Heart left ventricle (tissue), 13 donors: ENCODE measurements around the gene NR4A1.

Source experiments
- POLR2A ChIP-seq, 2 donors: fragments of 450-650 bp; IDR thresholded peaks; one replicate each; pipeline ENCODE4 v1.6.1; 2017; ENCODE audit warnings: antibody characterized with exemption in 2 of 2, mild to moderate bottlenecking in 2 of 2, moderate library complexity in 2 of 2
- TF ChIP-seq, protein P1 (sequence below), 12 donors: fragments of 200-600 bp; sonication (generic) in 4 of 12; IDR thresholded peaks; one replicate each; pipeline versions ENCODE4 v1.5.0 to v1.8.0; 2018 to 2022; ENCODE audit warnings: antibody characterized with exemption in 12 of 12, mild to moderate bottlenecking in 5 of 12
- donor health status: ischemic (EF 13 %, LVEDD 7.1; RV severe dilation, severe dysfunction).
- donor health status: DM: no; HTN: yes; CAD: no.
- donor health status: DM: no; HTN: no; CAD: no.
- donor health status: ischemic (EF 25% LVEDD 6.9; RV normal size, moderate dysfunction).
- donor health status: ischemic (EF 25% LVEDD 5.7; RV mildly dilated, moderate dysfunction).
- donor health status: ischemic (EF 35%, LVEDD 5.7; RV mildly dilated, moderate dysfunction).
- donor health status: nonischemic (EF 11% LVEDD 7.7; RV severe dilation, severe dysfunction).
- donor health status: DM: yes; HTN: yes; CAD: no.
- donor health status: PGD.
- donor health status: ischemic (EF 29% LVEDD 5.4; RV normal size, mild dysfunction).
- donor health status: nonischemic (EF 23%, LVEDD 6.1; RV moderate dilation, normal function).

DNA sequence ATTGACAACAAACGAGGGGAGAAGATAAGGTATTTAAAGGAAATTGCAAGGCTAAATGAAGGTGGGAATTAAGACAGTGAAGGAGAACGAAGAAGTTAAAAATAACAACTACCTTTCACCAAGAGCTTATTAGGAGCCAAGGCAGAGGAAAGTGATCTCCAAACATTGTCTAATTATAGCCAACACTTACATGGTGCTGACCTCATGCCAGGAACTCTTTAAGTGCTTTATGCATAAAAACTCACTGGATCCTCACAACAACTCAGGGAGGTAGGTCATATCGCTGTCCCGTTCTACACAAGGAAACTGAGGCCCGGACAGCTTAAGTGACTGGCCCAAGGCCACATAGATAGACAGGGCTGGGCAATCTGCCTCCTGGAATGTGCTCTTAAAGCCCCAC lies 25.0 kb upstream of the NR4A1 start:
- TF ChIP-seq, protein P1, sequence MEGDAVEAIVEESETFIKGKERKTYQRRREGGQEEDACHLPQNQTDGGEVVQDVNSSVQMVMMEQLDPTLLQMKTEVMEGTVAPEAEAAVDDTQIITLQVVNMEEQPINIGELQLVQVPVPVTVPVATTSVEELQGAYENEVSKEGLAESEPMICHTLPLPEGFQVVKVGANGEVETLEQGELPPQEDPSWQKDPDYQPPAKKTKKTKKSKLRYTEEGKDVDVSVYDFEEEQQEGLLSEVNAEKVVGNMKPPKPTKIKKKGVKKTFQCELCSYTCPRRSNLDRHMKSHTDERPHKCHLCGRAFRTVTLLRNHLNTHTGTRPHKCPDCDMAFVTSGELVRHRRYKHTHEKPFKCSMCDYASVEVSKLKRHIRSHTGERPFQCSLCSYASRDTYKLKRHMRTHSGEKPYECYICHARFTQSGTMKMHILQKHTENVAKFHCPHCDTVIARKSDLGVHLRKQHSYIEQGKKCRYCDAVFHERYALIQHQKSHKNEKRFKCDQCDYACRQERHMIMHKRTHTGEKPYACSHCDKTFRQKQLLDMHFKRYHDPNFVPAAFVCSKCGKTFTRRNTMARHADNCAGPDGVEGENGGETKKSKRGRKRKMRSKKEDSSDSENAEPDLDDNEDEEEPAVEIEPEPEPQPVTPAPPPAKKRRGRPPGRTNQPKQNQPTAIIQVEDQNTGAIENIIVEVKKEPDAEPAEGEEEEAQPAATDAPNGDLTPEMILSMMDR (IDR thresholded peaks at IDR 0.05): no peak
- no peak for TF ChIP-seq POLR2A (IDR thresholded peaks at IDR 0.05)
